NCI-H2196 (cell line): ENCODE data around the gene SCARF2.

Experiments
- DNase-seq: peaks from one replicate; lab custom pipeline; 2025; ENCODE audit not compliant: unreplicated experiment; lab: John Stamatoyannopoulos, UW

The SCARF2 gene

DNA sequence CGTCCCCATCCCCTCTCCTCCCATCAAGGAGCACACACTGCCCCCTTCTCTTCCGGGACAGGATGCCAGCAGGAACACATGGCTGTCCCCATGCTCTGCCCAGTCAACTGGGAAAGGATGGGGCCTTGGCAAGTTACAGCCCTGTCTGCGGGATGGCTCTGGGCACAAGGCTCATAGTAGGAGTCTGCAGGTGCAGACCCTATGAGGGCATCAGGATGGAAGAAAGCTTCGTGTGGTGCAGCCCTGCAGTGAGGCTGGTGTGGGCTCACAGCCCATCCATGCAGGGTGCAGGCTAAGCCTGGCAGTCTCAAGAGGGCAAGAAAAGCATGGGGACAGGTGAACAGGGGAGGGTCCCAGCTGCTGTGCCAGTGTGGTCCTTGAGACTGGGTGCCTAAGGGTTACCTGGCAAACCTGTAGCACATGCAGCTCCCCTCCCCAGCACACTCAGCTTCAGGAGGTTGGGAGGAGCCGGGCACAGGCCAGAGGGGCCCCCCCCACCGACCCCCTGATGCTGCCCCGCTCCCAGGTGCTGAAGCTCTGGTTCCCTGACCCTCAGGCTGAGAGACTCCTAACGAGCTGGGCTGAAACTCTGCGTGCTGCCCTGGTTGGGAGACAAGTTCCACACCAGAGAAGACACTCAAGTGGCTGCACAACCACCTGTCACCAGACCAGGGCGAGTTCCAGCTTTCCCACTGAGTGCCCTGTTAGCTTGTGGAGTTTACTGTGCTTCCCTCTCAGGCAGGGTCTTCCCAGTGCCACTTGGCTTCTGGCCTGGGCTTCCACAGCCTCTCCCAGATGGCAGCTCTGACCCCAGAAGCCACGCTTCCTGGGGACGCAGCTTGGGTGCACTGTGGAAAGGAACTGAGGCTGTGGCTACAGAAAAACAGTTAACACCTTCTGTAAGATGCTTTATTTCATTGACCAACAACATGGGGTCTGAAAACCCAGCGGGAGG lies 3.3 kb upstream of the SCARF2 start:
- no peak for DNase-seq

DNA sequence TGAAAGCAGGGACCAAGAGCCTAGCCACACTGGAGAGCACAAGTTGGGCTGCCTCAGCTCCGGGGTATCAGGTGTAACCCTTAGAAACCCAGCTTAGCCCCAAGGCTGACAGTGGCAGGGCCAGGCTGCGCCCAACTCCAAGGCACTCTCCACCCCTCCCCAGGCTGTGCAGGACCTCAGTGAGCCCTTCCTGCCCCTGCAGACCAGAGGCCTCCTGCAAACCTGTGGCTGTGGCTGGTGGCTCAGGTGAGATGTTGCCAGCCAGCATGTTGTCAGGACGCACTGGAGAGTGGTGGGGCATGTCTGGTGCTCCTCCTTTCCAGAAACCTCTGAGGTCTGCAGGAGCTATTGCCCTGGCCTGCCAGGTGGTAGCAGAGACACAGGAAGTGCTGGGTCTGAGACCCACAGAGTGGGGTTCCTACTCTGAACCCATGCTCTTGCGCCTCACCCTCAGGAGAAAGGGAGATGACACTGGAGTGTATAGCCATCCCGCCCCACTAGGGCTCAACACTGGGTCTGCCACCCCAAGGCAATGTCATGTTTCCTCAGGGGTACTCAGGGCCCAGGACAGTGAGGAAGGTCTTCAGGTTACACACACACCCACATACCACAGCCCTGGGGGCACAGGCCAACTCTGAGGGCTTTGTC lies 2.4 kb upstream of the SCARF2 start:
- DNase-seq, result no peak

DNA sequence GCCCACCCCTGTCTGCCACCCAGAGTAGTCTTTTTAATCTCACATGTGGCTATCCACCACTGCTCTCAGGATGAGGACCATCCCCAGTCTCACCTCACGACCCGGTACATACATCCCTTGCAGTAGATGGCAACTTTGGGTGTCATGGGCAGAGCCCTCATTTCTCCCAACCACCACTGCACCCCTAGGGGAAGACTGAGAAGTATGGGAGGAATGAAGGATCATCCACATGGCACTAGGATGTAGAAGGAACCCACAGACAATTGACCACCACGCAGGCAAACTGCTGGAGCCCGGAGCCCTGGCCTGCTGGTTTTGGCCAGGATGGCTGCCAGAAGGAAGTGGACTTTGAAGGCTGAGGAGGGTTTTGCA lies 1.9 kb upstream of the SCARF2 start:
- DNase-seq, result no peak

DNA sequence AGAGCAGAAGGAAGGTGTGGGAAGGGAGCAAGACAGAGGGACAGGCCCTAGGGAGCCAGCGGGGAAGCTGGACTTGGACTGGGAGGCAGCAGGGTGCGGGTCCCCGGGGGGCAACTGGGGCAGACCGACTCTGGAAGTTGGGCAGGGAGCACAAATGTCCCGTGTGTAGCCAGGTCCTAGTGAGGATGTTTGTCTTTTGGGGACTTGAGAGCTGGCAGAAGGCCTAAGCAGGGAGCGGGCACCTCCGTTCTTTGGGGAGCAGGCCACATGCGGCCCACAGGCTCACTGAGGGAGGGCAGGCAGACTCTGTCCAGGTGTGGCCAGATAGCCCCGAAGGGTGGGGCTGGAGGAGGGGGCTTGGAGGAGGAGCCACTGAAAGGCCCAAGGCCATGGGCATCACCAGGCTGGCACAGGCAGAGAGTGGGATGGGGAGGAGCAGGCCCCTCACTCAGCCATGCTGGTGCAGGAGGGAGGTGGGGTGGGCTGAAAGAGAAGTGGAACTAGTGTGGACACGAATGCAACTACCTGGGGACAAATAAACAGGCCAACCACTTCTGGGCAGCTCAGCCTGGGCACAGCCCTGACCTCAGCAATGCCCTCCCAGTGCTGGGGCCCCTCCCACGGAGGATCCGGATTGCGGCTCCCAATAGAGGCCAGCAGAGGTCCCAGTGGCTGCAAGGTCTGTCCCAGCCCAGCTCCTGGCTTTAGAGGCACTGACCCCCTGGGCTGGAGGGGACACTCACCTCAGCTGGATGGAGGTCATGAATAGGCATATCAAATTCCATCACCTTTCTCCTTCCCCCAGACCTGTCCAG lies 1.3 kb upstream of the SCARF2 start:
- DNase-seq, result peak; percentile 1

DNA sequence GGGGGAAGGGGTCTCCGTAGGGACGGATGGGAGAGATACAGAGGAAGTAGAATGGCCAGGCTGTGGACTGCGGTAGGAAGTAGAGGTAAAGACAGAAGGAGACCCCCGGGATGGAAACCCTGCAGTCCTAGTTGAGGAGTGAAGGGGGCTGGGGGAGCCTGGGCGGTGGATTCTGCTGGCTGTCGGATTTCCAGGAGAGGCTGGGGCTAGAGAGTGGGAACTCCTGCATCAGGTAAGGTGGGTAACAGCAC lies 727 bp upstream of the SCARF2 start:
- no peak for DNase-seq

DNA sequence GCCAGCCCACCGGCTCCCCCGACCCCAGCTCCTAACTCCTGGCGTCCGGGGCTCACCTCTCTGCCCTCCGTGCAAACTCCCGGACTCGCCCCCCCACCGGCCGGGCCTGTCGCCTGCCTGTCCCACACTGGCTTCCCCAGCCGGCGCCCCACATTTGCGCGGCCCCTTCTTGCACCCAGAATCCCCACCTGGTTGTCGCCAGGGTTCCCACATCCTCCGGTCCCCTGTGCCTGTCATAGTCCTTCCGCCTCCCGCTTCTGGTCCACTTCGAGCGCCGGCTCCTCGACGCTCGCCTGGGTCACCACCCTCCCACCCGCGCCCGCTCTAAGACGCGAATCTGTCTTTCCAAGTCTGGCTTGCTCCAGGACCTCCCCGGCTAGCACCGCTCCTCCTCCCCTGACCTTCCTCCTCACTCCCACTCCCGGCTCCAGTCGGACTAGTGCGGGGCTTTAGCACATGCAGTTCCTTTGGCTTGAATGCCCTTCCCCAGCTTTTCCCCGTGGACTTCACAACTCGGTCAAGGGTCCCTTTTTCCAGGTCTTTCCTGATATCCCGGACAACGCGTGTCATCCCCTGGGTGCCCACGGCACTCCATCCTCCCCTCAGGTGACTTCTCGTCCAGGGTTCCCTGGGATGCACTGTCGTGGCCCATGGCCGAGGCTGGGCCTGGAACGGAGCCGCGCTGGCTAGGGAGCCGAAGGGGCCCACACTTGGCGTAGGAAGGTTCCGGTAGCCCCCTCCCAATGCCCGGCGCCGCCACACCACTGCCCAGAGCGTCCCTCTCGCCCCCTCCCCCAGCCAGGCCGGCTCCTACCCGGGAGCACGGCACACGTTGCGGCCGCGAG lies 635 bp downstream of the SCARF2 start:
- no peak for DNase-seq

DNA sequence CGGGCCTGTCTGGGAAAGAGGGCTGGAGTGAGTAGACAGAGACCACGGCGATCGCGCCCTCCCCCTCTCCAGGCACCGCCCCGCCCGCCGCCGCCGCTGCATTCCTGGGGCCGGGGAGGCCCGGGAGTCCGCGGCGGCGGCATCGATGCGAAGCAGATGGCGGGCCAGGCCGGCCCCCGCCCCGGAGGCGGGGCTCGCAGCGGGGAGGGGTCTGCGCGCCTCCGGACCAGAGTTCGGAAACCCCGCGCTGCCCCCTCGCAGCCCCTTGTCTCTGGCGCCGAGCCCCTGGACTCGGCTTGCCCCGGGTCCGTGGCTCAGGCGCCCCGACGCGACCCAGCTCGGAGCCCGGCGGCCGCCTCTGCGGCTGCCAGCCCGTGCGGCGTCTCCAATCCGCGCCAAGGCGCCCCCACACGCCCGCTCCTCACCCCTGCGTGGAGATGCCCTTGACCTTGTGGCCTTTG lies 1.3 kb downstream of the SCARF2 start:
- no peak for DNase-seq

DNA sequence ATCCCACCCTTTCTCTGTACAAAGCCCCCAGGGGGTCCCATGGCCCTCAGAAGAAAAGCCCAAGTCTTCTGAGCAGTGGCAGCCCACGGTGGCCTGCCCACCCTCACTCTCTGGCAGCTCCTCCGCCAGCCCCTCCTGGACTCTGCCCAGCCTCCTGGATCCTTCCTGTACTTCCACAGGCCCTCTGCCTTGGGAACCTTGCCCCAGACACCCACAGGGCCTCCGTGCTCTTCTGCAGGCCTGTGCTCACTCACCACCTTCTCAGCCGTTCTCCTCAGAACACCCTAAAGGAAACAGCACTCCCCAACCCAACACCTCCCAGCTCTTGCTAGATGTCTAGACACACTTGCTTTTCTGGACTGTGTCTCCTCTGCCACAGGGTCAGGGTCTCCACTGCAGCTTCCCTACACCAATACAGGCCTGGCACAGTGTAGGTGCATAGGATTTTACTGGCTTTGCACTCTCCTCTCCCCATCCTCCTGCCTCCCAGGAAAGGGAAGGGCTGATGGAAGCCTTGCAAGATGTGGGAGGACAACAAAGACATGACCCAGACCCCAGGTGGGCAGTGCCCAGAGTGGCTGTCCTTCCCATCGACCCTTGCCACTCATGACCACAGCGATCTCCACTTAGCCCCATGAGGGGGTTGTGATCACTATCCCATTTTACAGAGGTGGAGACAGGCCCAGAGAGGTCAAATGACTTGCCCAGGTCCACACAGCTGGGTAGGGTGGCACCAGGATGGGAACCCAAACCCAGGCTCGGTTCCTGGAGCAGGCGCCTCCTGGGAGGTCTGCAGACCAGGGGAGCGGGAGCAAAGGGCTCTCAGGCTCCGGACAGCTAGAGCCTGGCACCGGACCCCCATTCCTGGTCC lies 2.0 kb downstream of the SCARF2 start:
- DNase-seq, result no peak

DNA sequence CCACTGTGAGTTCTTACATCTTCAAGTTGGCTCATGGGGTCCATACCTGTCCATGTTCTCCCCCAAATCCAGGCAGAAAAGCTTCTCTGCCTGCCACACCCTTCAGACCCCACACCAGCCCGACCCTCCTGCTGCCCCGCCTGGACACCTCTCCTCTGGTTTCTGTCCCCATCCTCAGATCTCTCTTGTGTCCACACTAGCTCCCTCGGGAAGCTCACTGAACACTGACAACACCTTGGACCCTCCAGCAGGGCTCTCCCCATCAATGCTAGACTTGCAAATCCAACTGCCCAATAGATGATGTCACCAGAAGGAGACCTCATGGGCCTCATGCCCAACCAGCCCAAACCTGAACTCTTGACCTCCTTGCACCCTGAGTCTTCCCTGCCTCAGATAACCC lies 2.9 kb downstream of the SCARF2 start:
- no peak for DNase-seq

DNA sequence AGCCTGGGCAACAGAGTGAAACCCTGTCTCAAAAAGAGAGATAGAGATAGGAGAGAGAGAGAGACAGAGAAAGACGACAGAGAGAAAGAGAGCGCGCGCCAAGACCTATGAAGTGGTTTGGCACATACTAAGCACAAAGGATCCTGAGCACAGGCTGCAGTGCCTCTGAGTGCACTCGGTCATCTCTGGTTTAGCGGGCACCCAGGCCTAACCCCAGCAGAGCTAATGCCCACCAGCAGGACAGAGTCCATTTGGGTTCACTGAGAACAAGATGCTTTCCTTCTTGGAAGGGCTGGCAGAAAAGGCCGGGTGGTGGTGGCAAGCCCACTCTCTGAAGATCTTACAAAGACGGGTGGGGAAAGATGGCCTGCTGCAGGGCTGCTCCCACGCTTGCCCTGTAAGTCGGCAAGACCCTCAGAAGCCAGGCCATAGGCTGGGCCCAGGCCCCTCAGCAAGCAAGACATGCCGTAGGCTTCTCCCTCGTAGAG lies 3.3 kb downstream of the SCARF2 start:
- no peak for DNase-seq

DNA sequence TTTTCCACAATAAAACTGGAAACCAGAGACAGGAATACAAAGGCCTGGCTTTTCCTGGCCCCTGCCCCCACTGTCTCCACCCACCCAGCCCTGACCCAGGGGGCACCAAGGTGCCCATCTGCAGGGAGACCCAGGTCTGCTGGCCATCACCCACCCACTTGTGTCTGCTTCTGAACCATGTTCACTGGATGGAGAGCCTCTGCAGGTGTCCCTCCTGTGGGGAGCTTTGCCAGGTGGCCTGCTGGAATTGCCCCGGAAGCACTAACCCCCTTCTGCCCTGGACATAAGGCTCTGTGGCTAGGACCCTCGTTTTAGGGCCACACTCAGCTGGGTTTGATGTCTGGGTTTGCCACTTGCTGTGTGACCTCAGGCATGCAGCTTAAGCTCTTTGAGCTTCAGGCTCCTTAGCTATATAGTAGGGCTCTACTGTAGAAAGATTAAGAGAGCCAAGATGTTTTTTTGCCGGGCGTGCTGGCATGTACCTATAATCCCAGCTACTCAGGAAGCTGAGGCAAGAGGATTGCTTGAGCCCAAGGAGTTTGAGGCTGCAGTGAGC lies 3.9 kb downstream of the SCARF2 start:
- no peak for DNase-seq

DNA sequence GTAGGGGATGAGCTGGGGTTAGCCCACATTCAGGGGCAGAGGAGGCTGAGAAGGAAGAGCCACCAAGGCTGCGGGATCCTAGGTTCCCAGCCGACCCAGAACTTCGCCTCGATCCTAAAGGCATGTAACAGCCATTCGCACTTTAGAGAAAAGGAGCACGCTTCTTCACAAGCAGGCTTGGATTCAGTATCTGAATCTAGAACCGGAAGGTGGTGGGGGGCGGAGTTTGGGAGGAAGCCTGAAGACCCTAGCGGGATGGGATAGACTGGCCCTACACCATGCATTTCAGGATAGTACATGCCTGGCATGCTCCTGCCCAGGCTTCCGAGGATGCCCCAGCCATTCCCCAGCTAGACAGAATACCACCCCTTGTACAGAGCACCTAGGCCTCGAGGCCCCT lies 4.4 kb downstream of the SCARF2 start:
- DNase-seq, result no peak

DNA sequence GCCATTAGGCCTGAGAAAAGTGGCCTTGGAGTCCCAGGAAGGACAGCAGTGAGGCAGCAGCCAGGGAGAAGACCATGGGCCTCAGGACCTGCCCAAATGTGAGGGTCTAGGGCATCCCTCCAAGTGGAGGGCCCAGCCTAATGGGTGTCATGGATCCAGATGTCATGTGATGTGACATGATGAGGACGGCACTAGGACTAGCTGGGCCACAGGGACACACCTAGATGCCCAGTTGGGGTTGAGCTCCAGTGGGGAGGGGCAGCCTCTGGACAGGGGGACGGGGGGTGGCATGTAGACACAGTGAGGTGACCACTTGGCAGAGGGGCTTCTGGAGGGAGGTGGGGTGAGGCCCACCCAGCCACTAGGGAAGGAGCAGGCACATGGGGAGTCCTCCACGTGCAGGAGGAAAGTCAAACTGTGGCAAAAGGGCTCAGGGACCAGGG lies 5.4 kb downstream of the SCARF2 start:
- no peak for DNase-seq

DNA sequence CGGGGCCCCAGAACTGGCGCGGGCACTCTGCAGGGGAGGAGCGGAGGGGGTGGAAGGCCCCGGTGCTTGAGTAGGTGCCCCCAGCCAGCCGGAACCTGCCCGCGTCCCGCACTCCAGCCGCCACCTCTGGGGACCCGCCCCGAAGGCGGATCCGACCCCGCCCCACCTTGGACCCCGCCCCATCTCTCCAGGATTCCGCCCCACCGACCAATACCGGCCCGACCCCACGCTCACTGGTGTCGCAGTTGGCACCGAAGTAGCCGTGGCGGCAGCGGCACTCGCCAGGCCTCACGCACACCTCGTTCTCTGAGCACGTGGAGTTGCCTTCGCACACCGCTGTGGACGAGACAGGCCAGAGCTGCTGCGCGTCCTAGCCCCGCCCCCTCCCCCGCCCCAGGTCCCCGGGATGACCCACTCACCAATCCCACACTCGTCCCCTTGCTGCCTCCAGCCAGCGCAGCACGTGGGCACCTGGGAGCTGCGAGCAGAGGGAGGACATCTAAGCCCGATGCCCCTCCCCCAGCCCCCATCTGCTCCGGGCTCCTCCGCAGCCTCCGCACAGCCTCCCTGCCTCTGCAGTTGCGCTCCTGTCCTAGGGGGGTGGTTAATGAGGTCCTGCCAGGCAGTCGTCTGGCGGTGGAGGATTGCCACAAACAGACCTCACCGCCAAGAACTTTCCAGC lies 6.0 kb downstream of the SCARF2 start:
- no peak for DNase-seq

DNA sequence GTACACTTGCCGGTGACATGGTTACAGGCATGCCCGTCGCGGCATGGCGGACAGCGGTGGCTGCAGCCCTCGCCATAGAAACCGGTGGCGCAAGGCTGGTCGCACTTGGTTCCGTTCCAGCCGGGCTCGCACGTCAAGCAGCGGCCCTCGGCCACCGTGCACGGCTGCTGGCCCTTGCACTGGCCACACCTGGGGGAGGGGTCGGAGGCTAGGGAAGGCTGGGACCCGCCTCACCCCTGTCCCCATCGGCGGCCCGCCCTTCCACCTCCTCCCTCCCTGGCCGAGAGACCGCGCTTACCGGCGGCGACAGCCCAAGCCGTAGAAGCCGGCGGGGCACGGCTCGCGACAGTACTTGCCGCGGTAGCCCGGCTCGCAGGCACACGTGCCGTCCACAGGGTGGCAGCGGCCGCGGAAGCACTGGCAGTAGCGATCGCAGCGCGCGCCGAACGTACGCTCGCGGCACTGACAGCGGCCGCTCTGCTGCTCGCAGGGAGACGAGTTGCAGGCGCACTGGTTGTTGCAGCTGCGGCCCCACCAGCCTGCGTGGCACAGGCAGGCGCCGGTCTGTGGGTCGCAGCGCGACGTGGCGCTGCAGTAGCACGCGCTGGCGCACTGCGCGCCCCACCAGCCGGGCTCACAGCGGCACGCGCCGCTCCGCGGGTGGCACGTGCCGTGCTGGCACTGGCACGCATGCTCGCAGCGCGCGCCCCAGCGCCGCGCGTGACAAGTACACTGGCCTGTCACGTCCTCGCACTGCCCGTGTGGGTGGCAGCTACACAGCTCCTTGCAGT lies 6.7 kb downstream of the SCARF2 start:
- peak; percentile 37 for DNase-seq

DNA sequence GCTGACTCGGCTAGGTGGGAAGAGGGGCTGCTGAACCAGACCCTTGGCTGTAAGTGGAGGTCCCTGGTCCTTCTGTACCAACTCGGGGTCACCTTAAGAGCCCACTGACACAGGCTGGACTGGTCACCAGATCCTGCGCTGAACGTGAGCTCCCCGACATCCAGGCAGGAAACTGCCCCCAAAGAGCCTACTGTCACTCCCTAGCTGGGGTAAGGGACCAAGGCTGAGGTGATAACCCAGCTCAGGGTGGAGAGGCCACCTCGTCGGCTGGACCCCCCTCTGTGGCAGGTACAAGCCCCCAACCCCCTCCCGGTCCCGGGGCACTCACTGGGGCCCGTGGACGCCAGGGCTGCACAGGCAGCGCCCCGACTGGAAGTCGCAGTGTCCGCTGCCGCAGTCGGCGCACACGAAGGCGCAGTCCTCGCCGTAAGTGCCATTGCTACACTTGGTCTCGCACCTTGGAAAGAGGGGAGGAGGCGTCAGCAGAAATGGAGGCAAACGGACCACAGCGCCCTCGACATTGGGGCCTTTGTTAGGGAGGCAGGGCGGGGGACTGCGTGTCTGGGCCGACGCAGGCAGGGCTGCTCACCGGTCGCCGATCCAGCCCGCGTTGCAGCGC lies 7.4 kb downstream of the SCARF2 start:
- no peak for DNase-seq

DNA sequence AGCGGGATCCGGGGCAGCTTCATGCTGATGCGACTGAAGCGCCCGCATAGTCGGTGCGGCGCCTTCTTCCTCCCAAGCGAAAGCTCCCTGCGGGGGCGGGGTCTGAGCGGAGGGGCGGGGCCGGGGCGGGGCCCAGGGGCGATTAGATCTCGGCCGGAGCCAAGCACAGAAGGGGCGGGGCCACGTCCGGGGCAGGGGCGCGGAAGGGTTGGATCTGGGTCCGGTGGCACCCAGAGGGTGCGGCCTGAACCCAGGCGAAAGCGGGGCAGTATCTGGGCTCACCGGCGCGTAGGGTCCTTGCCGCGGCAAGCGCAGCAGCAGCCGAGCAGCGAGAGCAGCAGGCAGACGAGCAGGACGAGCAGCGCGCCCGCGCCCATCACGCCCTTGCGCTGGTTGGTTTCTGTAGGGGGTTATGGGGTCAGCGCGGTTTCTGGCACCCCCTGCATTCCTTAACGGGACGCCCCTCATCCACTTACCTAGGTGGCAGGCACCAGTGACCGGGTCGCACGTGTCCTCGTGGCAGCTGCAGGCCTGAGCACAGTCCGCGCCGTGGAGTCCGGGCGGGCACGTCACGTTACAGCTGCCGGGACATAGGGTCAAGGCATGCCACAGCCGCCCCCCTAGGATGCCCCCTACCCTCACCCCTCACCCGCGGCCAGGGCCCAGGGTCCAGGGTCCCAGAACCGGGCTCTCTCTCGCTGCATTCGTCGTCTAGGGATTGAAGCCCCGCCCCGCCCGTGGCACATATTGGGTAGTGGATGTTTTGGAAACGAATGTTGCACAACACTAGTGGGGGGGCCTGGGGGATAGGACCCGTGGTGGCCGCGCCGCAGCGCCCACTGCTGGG lies 8.1 kb downstream of the SCARF2 start:
- DNase-seq, result no peak
